Mammary microvascular endothelial cell (primary cell): ENCODE measurements around the gene MEIS3. TPM values are rescaled to one million over a fixed set of nuclear protein-coding genes. Genes with fewer than 3 reads are reported as not detected.

Experiments
- total RNA-seq: library from RNA; depleted of rRNA; stranded (reverse); fragments of >200 nt; gene quantifications from 2 replicates; pipeline ENCODE4 v1.2.3, GENCODE V29; 2015

Gene MEIS3
- not detected in 2 replicates for total RNA-seq

GRCh38 chr19:47419030-47419783 is at the start of gene MEIS3:
Gene MEIS3, minus strand, starts transcription at chr19:47419527. Its CDS starts 446 bp downstream, at chr19:47419081.

Other genes with a start within 250 kb of the MEIS3 start
- 22.5 and 25.8 TPM in 2 replicates for gene BBC3, start 188.3 kb downstream of the MEIS3 start, total RNA-seq
- 12.8 and 20.8 TPM in 2 replicates for gene CCDC9, start 163.0 kb downstream of the MEIS3 start, total RNA-seq
- gene INAFM1, start 144.6 kb downstream of the MEIS3 start, total RNA-seq: 1.5 and 2.1 TPM in 2 replicates
- gene C5AR1, start 109.7 kb downstream of the MEIS3 start, total RNA-seq: not detected in 2 replicates
- gene C5AR2, start 87.4 kb downstream of the MEIS3 start, total RNA-seq: not detected in 2 replicates
- gene DHX34, start 70.2 kb downstream of the MEIS3 start, total RNA-seq: 20.3 and 20.4 TPM in 2 replicates
- gene SLC8A2, start 52.4 kb upstream of the MEIS3 start, total RNA-seq: not detected in 2 replicates
- gene KPTN, start 64.7 kb upstream of the MEIS3 start, total RNA-seq: 3.7 and 4.4 TPM in 2 replicates
- 147 and 150 TPM in 2 replicates for gene NAPA, start 95.5 kb upstream of the MEIS3 start, total RNA-seq
- gene ZNF541, start 153.6 kb upstream of the MEIS3 start, total RNA-seq: 0.13 and 0.15 TPM in 2 replicates
- 3.2 and 12.9 TPM in 2 replicates for gene BICRA, start 189.6 kb upstream of the MEIS3 start, total RNA-seq